Fibroblast of skin of back (primary cell): ENCODE data around the gene CEP95.
"Not testable (repeated sequence)": the region's sequence is repeated elsewhere in the genome, so short reads cannot be mapped to it uniquely, and the experiment has no call there.

ENCODE experiments used
- DNase-seq: peaks from one replicate; pipeline ENCODE4 v3.0.0-alpha.2; 2013

Gene CEP95

GRCh38 chr17:64495300-64495699 lies 11.5 kb upstream of the CEP95 start:
- DNase-seq, result not testable (repeated sequence)

GRCh38 chr17:64496348-64496785 lies 10.4 kb upstream of the CEP95 start:
- DNase-seq, result no peak

GRCh38 chr17:64496786-64497564 lies 9.8 kb upstream of the CEP95 start, which contains the start of gene POLG2:
Gene POLG2 (minus strand): TSS chr17:64497054. CDS start chr17:64496968, 86 bp downstream.
- DNase-seq, result peak; percentile 92

- DNase-seq, result no peak
Measured at GRCh38 chr17:64497565-64498035, 9.2 kb upstream of the CEP95 start.

GRCh38 chr17:64498308-64499203 lies 8.2 kb upstream of the CEP95 start:
- DNase-seq, result no peak

GRCh38 chr17:64499805-64500486 lies 6.8 kb upstream of the CEP95 start:
- peak; percentile 39 for DNase-seq

- no peak for DNase-seq
Measured at GRCh38 chr17:64500487-64500859, 6.3 kb upstream of the CEP95 start.

- no peak for DNase-seq
Measured at GRCh38 chr17:64500862-64501765, 5.7 kb upstream of the CEP95 start.

GRCh38 chr17:64502021-64502420 lies 4.8 kb upstream of the CEP95 start:
- no peak for DNase-seq

GRCh38 chr17:64502809-64503208 lies 4.0 kb upstream of the CEP95 start:
- DNase-seq, result no peak

GRCh38 chr17:64503341-64503740 lies 3.4 kb upstream of the CEP95 start:
- no peak for DNase-seq

GRCh38 chr17:64503821-64504768 lies 2.7 kb upstream of the CEP95 start:
- DNase-seq, result no peak

GRCh38 chr17:64504769-64505339 lies 1.9 kb upstream of the CEP95 start:
- DNase-seq, result peak; percentile 51

- peak; percentile 91 for DNase-seq
Measured at GRCh38 chr17:64505340-64506200, 1.2 kb upstream of the CEP95 start.

GRCh38 chr17:64506201-64506575 lies 589 bp upstream of the CEP95 start, which contains the start of gene DDX5:
Gene DDX5 (minus strand): TSS chr17:64506289. CDS start chr17:64506119, 170 bp downstream.
- peak; percentile 95 for DNase-seq

GRCh38 chr17:64507413-64507782 lies 621 bp downstream of the CEP95 start:
- peak; percentile 78 for DNase-seq

- DNase-seq, result no peak
Measured at GRCh38 chr17:64508683-64509082, 1.9 kb downstream of the CEP95 start.

- DNase-seq, result no peak
Measured at GRCh38 chr17:64509179-64509578, 2.4 kb downstream of the CEP95 start.

GRCh38 chr17:64515419-64515818 lies 8.6 kb downstream of the CEP95 start:
- DNase-seq, result no peak
